Measurements from ENCODE around the gene RCVRN.
"Not testable (repeated sequence)": the region's sequence is repeated elsewhere in the genome, so short reads cannot be mapped to it uniquely, and the experiment has no call there.

RCVRN gene

GRCh38 chr17:9921216-9921615, 16.1 kb upstream of the RCVRN start:
- not testable (repeated sequence) for DNase-seq

GRCh38 chr17:9918804-9919352, 13.8 kb upstream of the RCVRN start:
- DNase-seq: no peak

GRCh38 chr17:9918352-9918751, 13.3 kb upstream of the RCVRN start:
- no peak for DNase-seq

- DNase-seq: no peak
Measured at GRCh38 chr17:9917801-9918200, 12.7 kb upstream of the RCVRN start.

DNA sequence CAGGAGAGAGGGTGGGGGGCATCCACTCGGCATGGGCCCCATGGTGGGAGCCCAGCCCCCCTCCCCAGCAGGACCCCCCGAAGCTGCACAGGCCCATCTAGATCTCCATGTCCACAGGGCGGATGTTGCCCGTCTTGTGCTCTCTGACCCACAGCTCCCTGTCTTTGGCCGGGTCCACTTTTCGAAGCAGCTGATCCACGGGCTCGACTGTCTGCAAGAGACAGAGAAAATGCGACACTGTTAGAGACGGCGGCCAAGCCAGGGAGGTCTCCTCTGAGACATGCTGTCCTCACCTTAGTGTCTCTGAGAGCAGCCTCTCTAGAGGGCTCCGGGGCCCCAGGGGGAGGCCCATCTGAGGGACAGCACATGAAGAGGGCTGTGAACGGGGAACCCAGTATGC, 12.1 kb upstream of the RCVRN start:
- no peak for DNase-seq

DNA sequence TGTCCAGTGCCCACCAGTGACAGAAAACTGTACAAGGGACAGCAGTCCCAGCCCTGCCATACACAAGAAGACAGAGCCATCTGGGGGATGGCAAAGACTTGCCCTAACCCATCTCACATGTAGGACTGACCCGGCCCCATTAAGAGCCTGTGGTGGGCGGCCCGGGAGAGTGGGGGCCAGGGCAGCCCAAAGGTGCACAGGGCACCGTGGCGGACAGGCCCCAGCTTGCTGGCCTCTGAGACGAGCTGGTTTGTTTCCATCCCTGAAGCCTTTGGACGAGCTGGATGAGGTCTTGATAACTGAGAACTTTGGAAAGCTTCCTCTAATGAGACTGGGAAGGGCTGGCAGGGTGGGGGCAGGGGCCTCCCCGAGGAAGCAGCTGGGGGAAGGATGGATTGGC, 11.0 kb upstream of the RCVRN start:
- DNase-seq: no peak

DNA sequence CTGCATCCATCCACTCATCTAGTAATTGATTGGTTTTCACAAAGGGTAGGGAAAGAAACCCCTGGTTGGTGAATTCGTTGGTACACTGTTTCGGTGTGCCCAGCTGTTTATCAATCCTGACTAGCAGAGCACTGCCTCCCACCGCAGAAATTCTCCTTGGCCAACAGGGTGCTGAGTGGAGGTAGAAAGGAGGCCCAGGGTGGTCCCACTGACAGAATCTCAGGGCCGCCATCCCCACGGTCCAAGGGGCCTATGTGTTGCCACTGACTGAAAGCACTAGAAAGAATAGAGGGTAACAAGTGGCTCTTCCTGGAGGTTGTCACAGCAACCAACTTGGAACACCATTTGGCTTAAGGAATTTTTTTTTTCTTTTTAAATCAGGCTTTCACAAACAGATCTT, 8.4 kb upstream of the RCVRN start:
- no peak for DNase-seq

- DNase-seq: no peak
Measured at GRCh38 chr17:9912121-9913099, 7.3 kb upstream of the RCVRN start.

- no peak for DNase-seq
Measured at GRCh38 chr17:9911089-9911488, 6.0 kb upstream of the RCVRN start.

DNA sequence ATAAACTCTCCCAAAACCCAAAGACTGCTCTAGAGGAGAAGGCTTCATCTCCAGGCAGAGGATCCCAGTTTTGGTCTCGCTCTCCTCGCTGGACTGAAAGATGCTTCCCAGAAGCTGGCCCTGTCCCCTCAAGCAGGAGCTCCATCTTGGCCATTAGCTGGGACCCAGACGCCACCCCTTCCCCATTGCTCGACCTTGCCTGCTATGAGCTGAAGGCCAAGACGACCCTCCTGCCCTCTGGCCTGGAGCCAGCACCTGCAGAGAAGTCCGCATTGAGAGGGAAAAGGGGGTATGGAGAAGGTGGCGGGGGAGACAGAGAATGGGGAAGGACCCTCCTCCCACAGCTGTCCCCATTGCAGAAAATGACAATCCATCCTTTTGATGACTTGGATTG, 3.6 kb upstream of the RCVRN start:
- no peak for DNase-seq

- DNase-seq: no peak
Measured at GRCh38 chr17:9907883-9908648, 3.0 kb upstream of the RCVRN start.

- no peak for DNase-seq
Measured at GRCh38 chr17:9907131-9907530, 2.1 kb upstream of the RCVRN start.

DNA sequence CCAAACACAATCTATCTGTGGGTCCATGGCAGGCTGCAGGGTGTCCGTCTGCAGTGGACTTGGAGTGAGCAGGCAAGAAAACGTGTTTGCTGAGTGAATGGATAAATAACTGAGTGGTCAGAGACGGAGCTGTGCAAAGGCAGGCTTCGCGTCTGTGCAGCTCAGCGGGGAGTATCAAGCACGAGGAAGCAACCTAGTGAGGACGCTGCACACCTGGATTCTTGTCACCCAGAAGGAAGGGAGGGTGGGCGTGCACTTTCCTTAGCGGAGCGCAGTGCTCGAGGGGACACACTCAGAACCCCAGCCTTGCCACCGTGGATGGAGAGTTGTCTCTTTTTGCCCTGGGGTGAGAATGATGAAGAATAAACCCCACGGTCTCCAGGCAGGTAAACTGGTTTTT, 1.5 kb upstream of the RCVRN start:
- no peak for DNase-seq

DNA sequence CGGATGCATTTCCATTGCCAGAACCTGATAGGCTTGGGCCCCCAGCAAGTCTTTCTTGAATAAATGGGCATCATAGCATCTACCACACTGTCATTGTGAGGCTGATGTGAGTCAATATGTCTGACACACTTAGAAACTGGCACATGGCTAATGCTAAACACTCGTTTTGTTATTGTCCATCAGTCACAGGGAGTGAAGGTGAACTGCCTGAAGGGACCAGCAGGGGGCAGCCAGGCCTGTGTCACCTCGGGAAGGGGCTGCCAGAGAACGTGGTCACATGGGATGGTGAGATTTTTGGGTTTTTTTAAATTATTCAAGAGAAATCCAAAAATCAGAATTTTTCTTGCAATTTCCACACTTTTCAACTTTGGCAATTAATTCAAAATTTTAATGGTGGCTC, 831 bp upstream of the RCVRN start:
- no peak for DNase-seq

DNA sequence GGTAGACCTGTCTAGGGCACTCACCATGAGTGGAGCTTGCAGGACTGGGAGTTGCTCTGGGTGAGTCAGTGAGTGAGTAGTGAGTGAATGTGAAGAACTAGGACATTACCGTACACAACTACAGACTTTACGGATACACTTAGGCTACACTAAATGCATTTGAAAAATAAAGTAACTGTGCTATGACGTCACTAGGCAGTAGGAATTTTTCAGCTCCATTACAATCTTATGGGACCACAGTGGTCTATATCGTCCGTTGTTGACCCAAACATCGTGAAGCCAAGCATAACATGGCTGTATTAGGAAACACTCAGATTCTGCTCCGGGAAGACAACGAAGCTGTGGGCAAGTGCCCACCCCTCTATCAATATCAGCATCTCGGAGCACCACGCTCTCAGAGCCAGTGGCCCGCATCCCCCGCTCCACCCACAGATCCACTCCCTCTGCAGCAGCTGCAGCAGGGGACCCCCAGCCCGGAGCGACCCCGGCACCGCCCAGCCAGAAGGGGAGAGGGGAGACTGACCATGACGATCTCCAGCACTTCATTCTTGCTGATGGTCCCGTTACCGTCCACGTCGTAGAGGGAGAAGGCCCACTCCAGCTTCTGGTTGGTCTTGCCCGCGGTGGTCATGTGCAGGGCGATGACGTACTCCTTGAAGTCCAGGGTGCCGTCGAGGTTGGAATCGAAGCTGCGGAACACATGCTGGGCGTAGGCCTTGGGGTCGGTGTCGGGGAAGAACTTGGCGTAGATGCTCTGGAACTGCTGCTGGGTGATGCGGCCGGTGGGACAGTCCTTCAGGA, 594 bp downstream of the RCVRN start:
- no peak for DNase-seq

DNA sequence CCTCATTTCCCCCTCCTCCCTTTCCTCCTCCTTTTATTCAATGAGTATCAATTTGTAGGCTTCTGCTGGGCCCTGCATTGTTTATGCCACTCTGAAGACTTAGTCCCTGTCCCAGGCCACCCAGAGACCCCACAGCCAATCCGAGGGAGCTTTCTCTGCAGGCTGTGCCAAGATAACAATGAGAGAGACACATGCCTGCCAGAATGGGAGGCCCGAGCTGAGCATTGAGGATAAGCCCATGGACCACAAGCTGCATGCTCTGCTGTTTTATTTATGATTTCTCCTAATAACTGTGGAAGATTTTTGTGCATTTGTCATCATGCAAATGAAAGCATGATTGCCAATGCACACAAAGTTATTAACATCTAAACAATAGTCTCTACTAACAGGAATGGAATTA, 3.0 kb downstream of the RCVRN start:
- no peak for DNase-seq

DNA sequence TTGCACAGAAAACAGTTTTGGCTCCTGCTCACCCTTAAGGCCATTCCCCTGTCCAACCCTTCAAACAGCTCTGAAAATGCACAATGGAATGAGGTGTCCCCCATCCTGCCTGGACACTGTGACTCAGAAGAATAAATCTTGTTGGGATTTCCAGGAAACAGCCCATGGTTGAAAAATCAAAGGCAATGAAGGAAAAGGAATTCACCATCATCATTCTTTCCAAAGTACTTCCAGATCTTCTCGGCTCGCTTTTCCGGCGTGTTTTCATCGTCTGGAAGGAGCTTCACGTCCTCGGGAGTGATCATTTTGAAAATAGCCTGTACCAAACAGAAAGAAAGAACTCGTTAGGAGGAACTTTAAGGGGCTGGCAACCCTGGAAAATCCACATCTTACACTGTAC, 4.3 kb downstream of the RCVRN start:
- no peak for DNase-seq

- DNase-seq: no peak
Measured at GRCh38 chr17:9900044-9900594, 5.0 kb downstream of the RCVRN start.

- no peak for DNase-seq
Measured at GRCh38 chr17:9899280-9900043, 5.6 kb downstream of the RCVRN start.

- no peak for DNase-seq
Measured at GRCh38 chr17:9898812-9899211, 6.3 kb downstream of the RCVRN start.

DNA sequence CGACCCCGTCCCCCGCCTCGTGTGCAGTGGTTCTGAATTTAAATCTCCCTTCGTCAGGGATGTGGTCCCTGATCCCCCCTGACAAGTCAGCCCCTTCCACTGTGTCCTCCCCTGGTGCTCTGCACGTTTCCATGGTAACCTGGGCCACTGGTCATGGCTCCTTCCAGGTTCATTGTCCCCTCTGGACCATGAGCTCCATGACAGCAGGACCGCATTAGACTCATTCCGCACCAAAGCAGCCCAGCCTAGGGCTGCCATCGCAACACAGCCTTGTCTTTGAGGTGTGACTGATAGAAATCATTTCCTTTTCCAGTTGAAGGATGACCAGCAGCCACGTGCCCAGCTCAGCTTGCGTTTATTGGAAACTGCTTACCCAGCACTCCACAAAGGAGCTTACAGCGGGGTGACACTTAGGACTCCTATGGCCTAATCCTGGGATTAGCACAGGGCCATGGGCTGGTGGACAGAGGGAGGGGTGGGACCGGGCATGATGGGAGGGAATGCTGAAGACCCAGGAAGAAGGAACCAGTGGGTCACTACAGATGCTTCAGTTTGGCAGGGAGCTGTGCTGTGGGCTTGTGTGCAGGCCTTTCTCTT, 7.6 kb downstream of the RCVRN start:
- DNase-seq: no peak
